SK-N-DZ (cell line): ENCODE results near the gene UBE3A.
A peak's percentile ranks its signal among the peaks of the same experiment; 100 is the strongest.
"Not testable (repeated sequence)": the region's sequence is repeated elsewhere in the genome, so short reads cannot be mapped to it uniquely, and the experiment has no call there.

Experiments
- DNase-seq: peaks from one replicate; pipeline ENCODE4 v3.0.0-alpha.2; 2015; ENCODE audit warnings: low spot score

Gene UBE3A

DNA sequence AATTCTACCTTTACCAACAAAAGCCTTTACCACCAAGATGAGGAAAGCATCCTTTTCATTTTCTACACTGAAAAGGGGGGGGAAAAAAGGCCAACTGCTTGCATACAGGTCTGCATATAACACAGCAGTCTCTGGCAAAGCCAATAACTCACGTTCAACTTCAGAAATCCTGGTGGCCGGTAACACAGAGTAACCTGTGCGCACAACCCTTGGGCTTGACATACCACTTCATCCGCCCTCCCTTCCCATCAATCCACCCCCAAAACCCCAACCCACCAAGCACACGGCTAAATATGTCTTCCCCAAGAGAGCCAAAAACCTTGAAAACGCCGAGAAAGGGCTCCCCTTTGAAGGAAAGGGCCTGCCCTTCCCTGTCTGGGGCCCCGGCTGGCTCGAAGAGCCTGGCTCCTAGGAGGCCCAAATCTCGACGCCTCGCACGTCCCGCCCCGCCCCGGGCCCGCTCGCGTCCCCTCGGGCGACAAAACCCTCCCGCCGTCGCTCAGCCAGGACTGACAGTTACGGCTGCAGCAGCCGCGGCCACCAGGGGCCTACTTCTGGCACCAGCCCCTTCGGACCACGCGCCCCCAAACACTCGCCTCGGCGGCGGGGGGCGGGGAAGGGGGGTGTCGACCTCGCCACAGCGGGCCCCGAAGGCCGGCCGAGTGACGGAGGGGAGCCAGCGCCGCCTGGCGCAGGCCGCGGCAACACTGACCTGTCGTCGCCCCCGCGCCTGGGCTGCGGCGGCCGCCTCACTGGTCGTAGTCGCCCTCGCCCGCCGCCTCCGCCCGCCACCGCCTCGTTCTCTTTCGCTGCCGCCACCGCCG lies 835 bp downstream of the UBE3A start:
- DNase-seq, result peak; percentile 60

DNA sequence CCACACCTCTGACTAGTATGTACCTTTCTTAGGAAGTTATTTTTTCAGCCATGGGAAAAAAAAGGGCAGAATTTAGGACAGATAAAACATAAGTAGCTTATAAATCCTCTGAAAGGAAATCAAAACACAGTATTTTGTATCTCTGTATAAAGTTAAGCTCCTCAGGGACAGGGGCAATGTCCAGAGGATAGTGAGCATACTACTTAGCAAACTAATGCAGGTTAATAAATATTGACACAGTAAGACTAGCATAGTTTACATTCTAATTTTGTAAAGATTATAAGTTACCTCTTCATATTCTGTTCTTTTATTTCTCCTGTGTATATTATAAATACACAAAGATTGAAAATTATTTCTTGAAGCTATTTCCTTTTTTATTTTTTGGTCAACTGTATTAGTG lies 2.1 kb downstream of the UBE3A start:
- no peak for DNase-seq

DNA sequence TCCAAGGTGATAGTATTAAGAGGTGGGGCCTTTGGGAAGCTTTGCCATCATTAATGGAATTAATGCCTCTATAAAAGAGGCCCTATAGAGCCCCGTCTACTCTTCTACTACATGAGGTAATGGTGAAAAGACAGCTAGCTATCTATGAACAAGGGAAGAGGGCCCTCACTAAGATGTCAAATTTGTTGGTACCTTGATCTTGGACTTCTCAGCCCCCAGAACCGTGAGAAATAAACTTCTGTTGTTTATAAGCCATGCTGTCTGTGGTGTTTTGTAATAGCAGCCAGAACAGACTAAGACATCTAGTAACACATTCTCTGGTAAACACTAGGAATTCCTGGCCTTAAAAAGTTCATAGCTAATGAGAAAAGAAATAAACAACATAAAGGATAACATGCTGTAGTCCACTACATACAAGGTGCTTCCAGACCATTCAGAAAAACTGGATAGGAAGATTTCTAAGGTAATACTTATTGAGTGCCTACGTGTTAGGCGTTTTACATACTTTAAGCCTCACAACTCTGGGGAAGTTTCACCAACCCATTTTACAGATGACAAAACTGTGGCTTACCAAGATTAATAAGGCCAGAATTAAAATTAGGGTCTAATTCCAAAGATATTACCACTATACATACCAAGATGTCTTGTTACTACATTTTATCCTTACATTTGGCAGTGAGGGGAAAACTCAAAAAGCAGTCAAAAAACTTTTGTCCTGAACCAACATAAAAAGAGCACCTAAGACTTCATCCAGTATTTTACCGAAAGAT lies 3.2 kb downstream of the UBE3A start:
- DNase-seq, result no peak

DNA sequence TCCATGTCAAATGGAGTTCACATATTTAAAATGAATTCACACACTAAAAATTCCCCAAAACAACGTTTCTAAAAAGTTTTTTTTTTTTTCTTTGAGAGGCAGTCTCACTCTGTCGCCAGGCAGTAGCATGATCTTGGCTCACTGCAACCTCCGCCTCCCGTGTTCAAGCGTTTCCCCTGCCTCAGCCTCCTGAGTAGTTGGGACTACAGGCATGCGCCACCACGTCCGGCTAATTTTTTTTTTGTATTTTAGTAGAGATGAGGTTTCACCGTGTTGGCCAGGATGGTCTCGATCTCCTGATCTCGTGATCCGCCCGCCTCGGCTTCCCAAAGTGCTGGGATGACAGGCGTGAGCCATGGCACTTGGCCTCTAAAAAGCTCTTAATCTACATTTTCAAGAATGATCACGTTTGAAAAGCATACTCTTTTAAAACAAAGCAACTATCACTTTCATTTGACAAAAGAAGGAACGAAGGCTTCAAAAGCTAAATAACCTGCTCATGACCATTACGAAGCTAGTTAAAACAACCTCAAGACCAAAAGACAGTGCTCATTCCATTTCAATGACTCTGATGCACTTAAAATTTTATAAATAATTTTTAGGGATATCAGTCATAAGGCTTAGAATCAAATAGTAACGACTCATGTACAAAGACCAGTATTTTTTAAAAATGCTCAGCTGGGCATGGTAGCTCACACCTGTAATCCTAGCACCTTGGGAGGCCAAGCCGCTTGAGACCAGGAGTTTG lies 5.5 kb downstream of the UBE3A start:
- DNase-seq, result no peak

DNA sequence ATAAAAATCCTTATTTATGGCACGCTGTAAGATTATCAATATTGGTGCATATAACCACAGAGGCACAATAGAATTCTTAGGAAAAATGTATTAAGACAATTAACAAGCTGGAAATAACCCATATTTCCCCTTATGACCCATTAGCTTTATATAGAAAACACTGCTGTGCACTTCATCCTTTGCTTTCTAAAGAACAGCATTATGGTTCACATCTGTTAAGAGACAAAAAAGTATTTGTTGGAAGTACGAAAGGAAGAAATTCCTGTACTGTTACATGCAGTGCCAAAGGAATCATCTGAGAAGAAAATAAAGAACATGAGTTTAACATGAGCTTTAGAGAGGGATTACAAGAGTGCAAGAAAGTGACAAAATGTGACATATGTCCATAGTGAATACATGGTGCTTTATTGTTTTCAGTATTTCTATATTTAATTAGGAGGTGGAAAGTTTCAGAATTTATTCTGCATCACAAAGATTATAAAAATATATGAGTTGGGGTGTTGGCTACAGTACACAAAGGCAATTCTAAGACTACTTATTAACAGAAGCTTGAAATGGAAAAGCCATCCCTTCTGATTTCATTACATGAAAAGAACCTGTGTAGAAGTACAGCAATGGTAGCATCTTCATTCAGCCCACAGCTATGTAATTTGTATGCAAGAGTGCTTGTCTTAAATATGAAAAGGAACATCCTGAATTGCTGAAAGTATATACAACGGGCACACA lies 6.8 kb downstream of the UBE3A start:
- DNase-seq, result no peak

DNA sequence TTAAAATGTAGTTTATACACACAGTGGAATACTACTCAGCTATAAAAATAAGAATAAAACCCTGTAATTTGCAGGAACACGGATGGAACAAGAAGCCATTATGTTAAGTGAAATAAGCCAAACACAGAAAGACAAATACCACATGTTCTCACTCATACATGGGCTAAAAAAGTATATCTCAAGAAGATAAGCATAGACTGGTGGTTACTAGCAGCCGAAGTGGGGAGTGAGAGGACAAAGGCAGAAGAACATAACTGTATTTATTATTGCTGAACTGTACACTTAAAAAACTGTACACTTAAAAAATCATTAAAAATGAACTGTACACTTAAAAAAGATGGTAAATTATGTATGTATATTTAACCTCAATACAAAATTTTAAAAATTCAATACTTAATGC lies 11.0 kb downstream of the UBE3A start:
- no peak for DNase-seq

DNA sequence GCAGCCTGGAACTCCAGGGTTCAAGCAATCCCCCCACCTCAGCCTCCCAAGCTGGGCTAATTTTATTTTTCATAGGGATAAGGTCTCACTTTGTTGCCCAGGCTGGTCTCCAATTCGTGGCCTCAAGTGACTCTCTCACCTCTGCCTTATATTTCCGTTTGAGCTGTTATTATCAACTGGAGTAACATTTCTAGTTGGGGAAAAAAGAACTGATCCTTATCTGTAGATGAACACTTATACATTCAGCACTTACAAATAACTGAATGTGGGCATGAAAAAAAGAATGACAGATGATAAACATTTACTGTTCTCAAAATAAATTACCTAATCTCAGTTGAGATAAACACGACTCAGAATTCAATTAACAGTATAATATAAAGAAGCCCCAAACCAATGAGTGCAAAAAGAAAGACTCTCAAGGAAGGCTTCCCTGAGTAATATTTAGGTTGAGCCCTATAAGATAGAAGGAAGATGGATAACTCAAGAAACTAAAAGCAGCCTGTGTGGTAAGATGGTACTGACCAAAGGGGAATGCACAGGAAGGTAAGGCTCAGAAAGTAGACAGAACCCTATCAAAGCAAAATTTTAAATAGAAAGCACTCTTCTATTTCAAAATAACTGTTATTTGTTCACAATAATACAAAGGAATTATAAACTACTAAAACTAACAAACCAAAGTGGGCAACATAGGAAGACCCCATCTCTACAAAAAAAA lies 11.8 kb downstream of the UBE3A start:
- DNase-seq, result peak; percentile 42

DNA sequence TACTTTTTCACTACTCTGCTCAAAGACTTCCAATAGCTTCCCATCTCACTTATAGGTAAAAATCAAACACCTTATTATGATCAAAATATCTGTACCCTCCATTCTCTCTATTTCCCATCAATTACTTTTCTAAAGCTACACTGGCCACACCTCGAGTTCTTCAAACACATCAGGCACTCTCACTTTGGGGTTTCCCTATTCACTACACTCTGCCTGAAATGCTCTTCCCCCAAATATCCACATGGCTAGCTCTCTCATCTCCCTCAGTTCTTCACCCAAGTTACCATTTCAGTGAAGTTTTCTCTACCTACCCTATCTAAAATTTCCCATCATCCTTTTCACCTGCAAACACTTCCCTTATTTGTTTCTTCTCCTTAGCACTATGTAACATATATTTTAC lies 14.8 kb downstream of the UBE3A start:
- DNase-seq, result no peak

DNA sequence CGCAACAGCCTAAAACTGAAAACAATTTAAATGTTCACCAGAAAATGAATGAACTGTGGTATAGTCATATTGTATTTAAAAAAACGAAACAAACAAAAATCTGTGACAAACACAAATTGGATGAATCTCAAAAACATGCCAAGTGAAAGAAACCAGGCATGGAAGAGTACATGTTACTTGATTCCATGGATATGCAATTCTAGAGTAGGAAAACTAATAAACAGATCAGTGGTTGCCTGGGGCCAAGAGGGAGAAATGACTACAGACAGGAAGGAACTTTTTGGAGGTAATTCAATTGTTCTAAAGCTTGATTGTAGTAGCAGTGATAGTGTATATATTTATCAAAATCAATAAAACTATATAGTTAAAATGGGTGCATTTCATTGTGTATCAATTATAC lies 16.8 kb downstream of the UBE3A start:
- DNase-seq, result no peak

DNA sequence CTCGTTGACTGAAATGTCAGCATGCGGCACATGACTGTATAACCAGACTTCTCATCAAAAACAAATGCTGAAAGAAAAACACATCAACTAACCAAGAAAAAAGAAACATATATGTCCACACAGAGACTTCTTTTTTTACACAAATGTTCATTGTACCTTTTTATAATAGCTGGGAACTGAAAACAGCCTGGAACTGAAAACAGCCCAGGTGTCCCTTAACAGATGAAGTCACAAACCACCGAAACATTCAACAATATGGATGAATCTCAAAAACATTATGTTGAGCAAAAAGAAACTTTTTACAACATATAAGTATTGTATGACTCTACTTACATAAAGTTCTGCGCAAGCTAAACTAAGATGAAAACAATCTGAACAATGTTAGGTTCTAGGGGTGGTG lies 20.6 kb downstream of the UBE3A start:
- DNase-seq, result no peak

DNA sequence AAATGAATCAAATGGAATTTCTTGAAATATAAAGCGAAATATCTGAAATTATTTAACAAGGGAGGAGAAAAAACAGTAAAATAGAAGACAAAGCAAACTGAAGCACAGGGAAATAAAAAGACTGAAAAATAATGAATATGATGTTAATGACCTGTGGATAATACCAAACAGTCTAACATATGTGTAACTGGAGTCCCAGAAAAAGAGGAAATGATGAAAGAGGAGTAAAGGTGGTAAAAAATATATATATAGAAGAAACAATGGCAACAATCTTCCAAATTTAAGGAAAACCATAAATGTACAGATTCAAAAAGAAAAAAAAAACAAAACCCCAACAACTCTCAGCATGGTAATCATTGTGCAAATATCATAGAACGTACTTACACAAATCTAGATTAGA lies 21.2 kb downstream of the UBE3A start:
- no peak for DNase-seq

DNA sequence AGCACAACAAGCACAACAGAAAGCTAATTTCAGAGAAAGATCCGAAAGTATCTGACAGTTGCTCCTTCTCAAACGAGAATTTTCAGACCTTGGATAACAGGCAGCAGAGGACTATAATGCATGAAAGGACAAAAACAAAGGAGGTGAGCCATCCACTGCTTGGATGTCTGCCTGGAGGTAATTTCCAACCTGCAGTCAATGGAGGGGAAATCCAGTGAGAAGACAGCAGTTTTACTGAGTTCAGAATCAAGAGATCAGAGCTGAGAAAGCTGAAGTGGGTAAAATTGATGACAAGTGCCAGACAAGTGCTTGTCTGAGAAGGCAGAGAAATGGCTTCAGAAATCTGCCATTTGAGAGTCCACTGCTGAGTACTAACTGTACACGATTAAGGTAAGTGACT lies 22.1 kb downstream of the UBE3A start:
- DNase-seq, result no peak

DNA sequence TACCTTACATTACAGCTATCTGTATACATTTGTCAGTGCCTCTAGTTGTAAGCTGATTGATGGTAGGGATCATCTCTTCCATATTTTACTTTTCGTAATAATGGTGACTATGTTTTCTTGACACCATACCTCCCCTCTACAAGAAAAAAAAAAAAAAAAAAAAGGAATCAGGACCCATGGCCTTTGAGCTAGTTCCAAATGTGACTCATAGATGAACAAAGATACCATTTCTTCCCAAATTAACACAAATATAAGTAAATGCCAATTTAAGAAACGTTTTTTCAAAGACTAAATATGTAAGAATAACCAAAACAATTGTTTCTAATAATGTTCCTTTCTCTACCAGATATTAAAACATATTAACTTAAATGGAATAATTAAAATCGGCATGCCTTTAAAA lies 23.1 kb downstream of the UBE3A start:
- DNase-seq, result no peak

DNA sequence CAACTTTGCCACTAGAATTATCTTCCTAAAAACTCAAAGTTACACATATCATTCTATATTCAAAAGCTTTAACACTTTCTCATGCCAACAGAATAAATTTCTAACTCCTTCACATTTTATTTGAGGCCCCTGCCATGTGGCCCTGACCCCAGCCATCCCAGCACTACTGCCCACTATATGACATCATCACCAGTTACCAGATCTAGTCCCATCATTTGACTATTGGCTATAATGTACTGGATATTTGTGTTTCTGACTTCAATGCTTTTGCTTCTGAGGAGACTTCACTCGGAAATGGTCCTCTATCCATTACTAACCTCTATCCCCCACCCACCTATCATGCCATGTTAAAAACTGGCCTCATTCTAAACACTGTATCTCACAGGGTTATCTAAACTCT lies 23.6 kb downstream of the UBE3A start:
- DNase-seq, result no peak

DNA sequence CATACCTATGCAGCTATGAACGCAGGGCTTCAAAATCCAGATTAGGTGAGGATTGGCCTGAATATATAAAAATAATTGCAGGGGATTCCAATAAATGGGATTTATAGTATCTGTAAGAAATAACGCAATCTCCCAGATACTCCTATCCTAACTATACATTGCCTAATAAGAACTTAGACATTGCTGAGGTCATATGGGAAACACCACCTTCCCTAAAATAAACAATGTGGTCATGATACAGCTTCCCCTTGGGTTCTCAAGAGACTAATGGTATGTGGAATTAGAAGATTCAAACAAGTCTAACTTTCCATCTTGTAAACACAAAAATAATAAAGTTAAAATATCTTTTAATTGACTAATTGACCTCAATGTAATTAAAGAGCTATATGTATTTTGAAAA lies 28.2 kb downstream of the UBE3A start:
- DNase-seq, result no peak

DNA sequence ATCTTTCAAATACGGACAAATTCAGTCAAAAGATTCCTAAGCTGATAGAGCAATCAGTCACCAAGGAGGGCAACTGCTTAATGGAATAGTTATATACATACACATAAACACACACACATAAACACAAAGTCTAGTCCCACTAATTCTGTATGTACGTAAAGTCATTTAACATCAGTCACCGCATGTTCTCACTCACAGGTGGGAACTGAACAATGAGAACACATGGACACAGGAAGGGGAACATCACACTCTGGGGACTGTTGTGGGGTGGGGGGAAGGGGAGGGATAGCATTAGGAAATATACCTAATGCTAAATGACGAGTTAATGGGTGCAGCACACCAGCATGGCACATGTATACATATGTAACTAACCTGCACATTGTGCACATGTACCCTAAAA lies 29.1 kb downstream of the UBE3A start:
- DNase-seq, result not testable (repeated sequence)

DNA sequence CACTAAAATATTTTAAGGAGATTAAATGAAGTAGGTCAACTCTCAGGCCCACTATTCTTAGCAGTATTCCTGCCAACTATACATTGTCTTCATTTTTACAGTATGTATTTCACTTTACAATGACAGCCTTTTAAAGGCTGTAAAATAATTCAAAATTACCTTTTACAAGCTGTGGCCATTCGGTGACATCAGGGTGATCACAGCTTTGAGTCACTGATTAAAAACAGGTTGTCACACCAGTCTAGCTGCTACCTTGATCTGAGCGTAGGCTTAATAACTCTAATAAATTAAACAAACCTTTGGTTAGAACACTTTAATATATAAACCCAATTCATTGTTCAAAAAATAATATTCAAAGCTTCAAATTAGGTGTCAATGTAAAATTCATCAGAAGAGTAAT lies 29.9 kb downstream of the UBE3A start:
- DNase-seq, result no peak

DNA sequence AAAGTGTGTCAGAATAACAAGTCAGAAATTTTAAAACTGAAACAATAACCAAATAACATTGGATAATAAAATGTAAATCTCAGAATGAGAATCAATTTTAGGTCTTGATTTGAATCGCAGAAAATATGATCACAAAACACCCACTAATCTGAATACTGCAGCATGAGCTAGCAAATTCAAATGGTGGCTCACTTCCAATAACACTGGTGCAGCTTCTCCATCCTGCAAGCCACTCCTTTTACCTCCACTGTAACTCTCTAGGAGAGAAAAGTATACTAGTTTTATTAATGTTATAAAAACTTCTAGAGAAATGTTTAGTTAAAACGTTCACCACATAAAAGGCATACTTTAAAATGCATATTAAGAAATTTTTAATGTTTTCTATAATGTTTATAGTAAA lies 30.4 kb downstream of the UBE3A start:
- DNase-seq, result no peak

DNA sequence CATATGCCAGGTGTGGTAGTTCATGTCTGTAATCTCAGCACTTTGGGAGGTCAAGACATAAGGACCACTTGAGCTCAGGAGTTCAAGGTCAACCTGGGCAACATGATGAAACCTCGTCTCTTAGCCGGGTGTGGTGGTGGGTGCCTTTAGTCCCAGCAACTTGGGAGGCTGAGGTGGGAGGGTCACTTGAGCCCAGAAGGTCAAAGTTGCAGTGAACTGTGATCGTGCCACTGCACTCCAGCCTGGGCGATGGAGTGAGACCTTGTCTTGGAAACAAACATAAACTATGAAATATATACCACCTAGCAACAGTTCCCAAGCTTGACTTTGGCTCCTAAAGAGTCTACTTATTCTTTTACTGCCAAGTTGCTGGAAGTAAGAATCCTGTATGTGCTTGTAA lies 30.9 kb downstream of the UBE3A start:
- no peak for DNase-seq

DNA sequence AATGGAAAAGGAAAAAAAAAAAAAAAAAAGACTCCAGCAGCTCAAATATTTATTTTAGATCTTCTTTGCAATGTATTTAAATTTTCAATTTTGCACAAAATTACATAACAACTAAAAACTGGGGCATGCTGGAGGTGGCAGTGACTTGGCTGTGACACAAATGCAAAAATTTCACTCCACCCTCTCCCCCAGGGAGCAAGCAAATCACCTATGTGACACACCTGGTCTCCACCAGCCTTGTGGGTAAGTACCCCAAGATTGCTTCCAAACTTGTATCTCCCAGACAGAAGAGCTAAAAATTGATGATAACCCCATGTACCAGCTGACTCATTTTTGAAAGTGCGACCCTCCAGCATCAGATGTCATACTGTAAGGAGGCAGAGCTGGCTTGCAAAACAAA lies 32.0 kb downstream of the UBE3A start:
- DNase-seq, result no peak

DNA sequence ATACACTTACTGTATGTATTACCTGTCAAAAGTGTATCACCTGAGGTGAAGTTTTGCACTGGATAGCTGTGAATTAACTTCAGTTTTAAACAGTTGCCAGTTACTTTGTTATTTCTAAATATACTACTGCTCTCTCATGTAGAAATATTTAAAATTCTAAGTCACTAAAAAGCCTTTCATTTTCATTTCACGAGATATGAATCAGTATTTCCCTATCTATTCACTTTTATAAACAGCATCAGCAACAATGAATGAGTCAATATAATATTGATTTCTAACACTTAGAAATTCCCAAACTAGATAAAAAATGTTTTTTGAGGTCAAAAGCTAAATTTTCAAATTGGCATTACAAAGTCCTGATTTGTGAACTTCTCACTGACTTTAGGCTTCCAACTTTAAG lies 32.6 kb downstream of the UBE3A start:
- no peak for DNase-seq
